ENCODE data around the gene KCTD11. TPM values are rescaled to one million over a fixed set of nuclear protein-coding genes. Genes with fewer than 3 reads are reported as not detected.
A peak's percentile ranks its signal among the peaks of the same experiment; 100 is the strongest.

KCTD11 gene
- total RNA-seq, 4 donors from 2014 or later = 3.6 to 7.0 (median 4.6) TPM

GRCh38 chr17:7312432-7313087, 39.4 kb upstream of the KCTD11 start:
- DNase-seq (no peak), ATAC-seq (no peak)
- TF ChIP-seq POLR2A (IDR thresholded peaks at IDR 0.05) (no peak), CTCF (IDR thresholded peaks at IDR 0.05 in 4 of 5, conservative IDR thresholded peaks at IDR 0.05 in 1 of 5) (no peak)
- no peaks in the 10 kb centered on the region for H3K9me3 ChIP-seq
- H3K27me3 ChIP-seq = no peaks in the 10 kb centered on the region
- in situ Hi-C loops (cut with MboI; ENCODE audit: low sequenced_read_pairs in 4 of 4) (no loop called here), intact Hi-C loops (cut with DNase I; ENCODE audit: low total_unique reads) (no loop called here)
- H3K4me1 ChIP-seq = peaks cover 55 to 57% of the 10 kb centered on the region in 2 donors
- no peak overlapping the region for H3K4me3 ChIP-seq
- H3K36me3 ChIP-seq = peaks cover 4 to 54% of the 10 kb centered on the region in 2 donors
- peak overlapping the region in 2 of 4 donors; percentile 93 to 97 for H3K27ac ChIP-seq

- H3K4me3 ChIP-seq = no peak overlapping the region
- DNase-seq (no peak), ATAC-seq (no peak)
- in situ Hi-C loops (cut with MboI; ENCODE audit: low sequenced_read_pairs in 4 of 4) = no loop called here
- H3K27me3 ChIP-seq = no peaks in the 10 kb centered on the region
- no peak for TF ChIP-seq CTCF (IDR thresholded peaks at IDR 0.05 in 4 of 5, conservative IDR thresholded peaks at IDR 0.05 in 1 of 5)
- no peak for TF ChIP-seq POLR2A (IDR thresholded peaks at IDR 0.05)
- peaks cover 55 to 57% of the 10 kb centered on the region in 2 donors for H3K4me1 ChIP-seq
- intact Hi-C loops (cut with DNase I; ENCODE audit: low total_unique reads) = no loop called here
- H3K9me3 ChIP-seq = no peaks in the 10 kb centered on the region
- peak overlapping the region in 3 of 4 donors; percentile 93 to 97 (median 93) for H3K27ac ChIP-seq
- H3K36me3 ChIP-seq = peaks cover 4 to 62% of the 10 kb centered on the region in 2 donors
Measured at GRCh38 chr17:7313088-7313889, 38.7 kb upstream of the KCTD11 start.

GRCh38 chr17:7313890-7314718, 37.9 kb upstream of the KCTD11 start:
- no peaks in the 10 kb centered on the region for H3K9me3 ChIP-seq
- peaks cover 4 to 70% of the 10 kb centered on the region in 2 donors for H3K36me3 ChIP-seq
- ATAC-seq = no peak
- DNase-seq = no peak
- no peaks in the 10 kb centered on the region for H3K27me3 ChIP-seq
- TF ChIP-seq CTCF (IDR thresholded peaks at IDR 0.05 in 4 of 5, conservative IDR thresholded peaks at IDR 0.05 in 1 of 5) = no peak
- TF ChIP-seq POLR2A (IDR thresholded peaks at IDR 0.05) = no peak
- in situ Hi-C loops (cut with MboI; ENCODE audit: low sequenced_read_pairs in 4 of 4) = no loop called here
- H3K4me3 ChIP-seq = peak overlapping the region; percentile 86 to 98 (median 92)
- peak overlapping the region; percentile 92 to 97 (median 93) for H3K27ac ChIP-seq
- intact Hi-C loops (cut with DNase I; ENCODE audit: low total_unique reads) = no loop called here
- H3K4me1 ChIP-seq = peaks cover 55 to 56% of the 10 kb centered on the region in 2 donors

- Histone ChIP-seq H3K27me3 (no peaks in the 10 kb centered on the region), H3K36me3 (peaks cover 2 to 67% of the 10 kb centered on the region in 2 donors), H3K27ac (peak within 1 kb of the TSS; percentile 92 to 97 (median 93)), H3K4me3 (peak within 1 kb of the TSS; percentile 86 to 98 (median 92)), H3K9me3 (no peaks in the 10 kb centered on the region), H3K4me1 (peaks cover 46 to 48% of the 10 kb centered on the region in 2 donors)
- intact Hi-C loops (cut with DNase I; ENCODE audit: low total_unique reads) (no loop called here), in situ Hi-C loops (cut with MboI; ENCODE audit: low sequenced_read_pairs in 4 of 4) (no loop called here)
- DNase-seq (peak; percentile 86 to 90), ATAC-seq (peak; percentile 83 to 87)
- TF ChIP-seq POLR2A (IDR thresholded peaks at IDR 0.05) (peak; percentile 83 to 89), CTCF (IDR thresholded peaks at IDR 0.05 in 4 of 5, conservative IDR thresholded peaks at IDR 0.05 in 1 of 5) (peak in 1 of 5 experiments; percentile 16)
Measured at GRCh38 chr17:7314719-7315569, 37.0 kb upstream of the KCTD11 start, which contains the start of gene GPS2. Gene GPS2, minus strand, starts transcription at chr17:7315360. Its CDS starts 308 bp downstream, at chr17:7315052.

Measured in gastrocnemius medialis (tissue), 4 donors.